Measurements from ENCODE around the gene CMPK1. TPM values are rescaled to one million over a fixed set of nuclear protein-coding genes. Genes with fewer than 3 reads are reported as not detected.
A peak's percentile ranks its signal among the peaks of the same experiment; 100 is the strongest.

CMPK1 gene
- total and polyA plus RNA-seq, 2 experiments from 2014 or later, result 114 to 206 TPM

GRCh38 chr1:47417170-47418044 lies 83.8 kb downstream of the CMPK1 start:
- Histone ChIP-seq H3K4me3 (no peak overlapping the region), H3K27me3 (peaks cover 75% of the 10 kb centered on the region), H4K20me1 (ENCODE audit: insufficient read depth, poor library complexity, severe bottlenecking) (no peaks in the 10 kb centered on the region)

GRCh38 chr1:47418122-47418521 lies 84.5 kb downstream of the CMPK1 start:
- H3K36me3 ChIP-seq (replicated peaks; ENCODE audit: insufficient read depth, low read depth), result no peaks in the 10 kb centered on the region
- no peak overlapping the region for H2AFZ ChIP-seq
- no peaks in the 10 kb centered on the region for H3K4me1 ChIP-seq (ENCODE audit: insufficient read depth)
- H4K20me1 ChIP-seq (ENCODE audit: insufficient read depth, poor library complexity, severe bottlenecking), result no peaks in the 10 kb centered on the region
- no peaks in the 10 kb centered on the region for H3K9me2 ChIP-seq (replicated peaks; ENCODE audit: insufficient read depth)
- H3K4me2 ChIP-seq, result no peak overlapping the region
- H3K9me3 ChIP-seq (ENCODE audit: low read depth), result no peaks in the 10 kb centered on the region
- no peak overlapping the region for H3K27ac ChIP-seq
- H3K27me3 ChIP-seq, result peaks cover 75% of the 10 kb centered on the region
- no peak overlapping the region for H3K4me3 ChIP-seq
- H3K79me2 ChIP-seq, result no peaks in the 10 kb centered on the region
- 82% methylated on average over 2 of the region's 2 CpGs for WGBS (ENCODE audit: low lambda C conversion rate, missing lambda C conversion rate)
- no peak for DNase-seq (ENCODE audit: low spot score)
- TF ChIP-seq EZH2phosphoT487 (IDR thresholded peaks at IDR 0.05; ENCODE audit: low read depth, severe bottlenecking, unreplicated experiment), result no peak
- no peak for TF ChIP-seq EZH2 (IDR thresholded peaks at IDR 0.05; ENCODE audit: borderline replicate concordance)
- no peak for TF ChIP-seq CTCF (IDR thresholded peaks at IDR 0.05; ENCODE audit: poor library complexity)

More at GRCh38 chr1:47417170-47418044, 83.8 kb downstream of the CMPK1 start:
- no peak for TF ChIP-seq CTCF (IDR thresholded peaks at IDR 0.05; ENCODE audit: poor library complexity)
- TF ChIP-seq EZH2 (IDR thresholded peaks at IDR 0.05; ENCODE audit: borderline replicate concordance), result peak; percentile 82
- peak; percentile 40 for TF ChIP-seq EZH2phosphoT487 (IDR thresholded peaks at IDR 0.05; ENCODE audit: low read depth, severe bottlenecking, unreplicated experiment)
- 43% methylated on average over 18 of the region's 39 CpGs for WGBS (ENCODE audit: low lambda C conversion rate, missing lambda C conversion rate)
- Histone ChIP-seq H3K36me3 (replicated peaks; ENCODE audit: insufficient read depth, low read depth) (no peaks in the 10 kb centered on the region), H3K27ac (no peak overlapping the region), H3K79me2 (no peaks in the 10 kb centered on the region), H2AFZ (no peak overlapping the region), H3K4me1 (ENCODE audit: insufficient read depth) (no peaks in the 10 kb centered on the region), H3K9me2 (replicated peaks; ENCODE audit: insufficient read depth) (no peaks in the 10 kb centered on the region), H3K9me3 (ENCODE audit: low read depth) (no peaks in the 10 kb centered on the region), H3K4me2 (peak overlapping the region; percentile 93)
- DNase-seq (ENCODE audit: low spot score), result no peak

DNA sequence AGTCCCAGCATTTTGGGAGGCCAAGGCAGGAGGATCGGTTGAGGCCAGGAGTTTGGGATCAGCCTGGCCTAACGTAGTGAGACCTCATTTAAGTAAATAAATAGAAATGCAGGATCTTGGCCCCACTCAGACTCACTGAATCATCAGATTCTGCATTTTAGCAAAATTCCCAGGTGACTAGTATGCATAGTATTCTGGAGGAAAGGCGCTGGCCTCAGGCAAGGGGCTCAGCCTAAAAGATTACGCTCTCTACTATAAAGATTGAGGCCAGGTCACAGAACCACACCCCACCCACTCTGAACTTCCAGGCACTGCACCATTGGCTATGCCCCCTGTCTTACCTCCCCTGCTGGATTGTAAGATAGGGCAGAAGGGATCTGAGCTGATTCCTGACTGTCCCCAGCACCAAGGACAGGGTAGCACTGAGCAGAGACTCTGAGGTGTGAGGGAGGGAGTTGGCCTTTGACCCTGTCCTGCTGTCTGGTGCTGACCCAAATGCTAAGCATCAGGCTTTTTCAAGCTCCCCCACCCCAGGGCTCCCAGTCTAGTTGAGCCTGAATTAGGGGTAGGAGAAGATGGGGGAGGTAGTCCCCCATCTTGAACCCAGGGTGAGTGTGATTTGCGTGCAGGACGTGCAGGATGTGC lies 85.2 kb downstream of the CMPK1 start:
- WGBS (ENCODE audit: low lambda C conversion rate, missing lambda C conversion rate), result 82% methylated on average over 6 of the region's 6 CpGs
- Histone ChIP-seq H3K79me2 (no peaks in the 10 kb centered on the region), H2AFZ (no peak overlapping the region), H3K4me2 (no peak overlapping the region), H3K9me3 (ENCODE audit: low read depth) (no peaks in the 10 kb centered on the region), H3K4me1 (ENCODE audit: insufficient read depth) (no peaks in the 10 kb centered on the region), H3K4me3 (no peak overlapping the region), H3K27me3 (peaks cover 75% of the 10 kb centered on the region), H3K9me2 (replicated peaks; ENCODE audit: insufficient read depth) (no peaks in the 10 kb centered on the region), H4K20me1 (ENCODE audit: insufficient read depth, poor library complexity, severe bottlenecking) (no peaks in the 10 kb centered on the region), H3K36me3 (replicated peaks; ENCODE audit: insufficient read depth, low read depth) (no peaks in the 10 kb centered on the region), H3K27ac (no peak overlapping the region)
- no peak for TF ChIP-seq EZH2phosphoT487 (IDR thresholded peaks at IDR 0.05; ENCODE audit: low read depth, severe bottlenecking, unreplicated experiment)
- TF ChIP-seq CTCF (IDR thresholded peaks at IDR 0.05; ENCODE audit: poor library complexity), result no peak
- no peak for TF ChIP-seq EZH2 (IDR thresholded peaks at IDR 0.05; ENCODE audit: borderline replicate concordance)
- DNase-seq (ENCODE audit: low spot score), result no peak

Measured in hepatocyte (in vitro differentiated cells).